GM12878 (cell line): ENCODE data around the gene DNAJC5G. TPM values are rescaled to one million over a fixed set of nuclear protein-coding genes. Genes with fewer than 3 reads are reported as not detected.

ENCODE experiments used
- ATAC-seq: fragments of 200-7000 bp; cut with Tn5 transposase; 3 replicates; pipeline ENCODE4 v1.9.1; 2020; ENCODE audit warnings: mild to moderate bottlenecking, moderate library complexity
- BruUV-seq: library from RNA; stranded (reverse); fragments of 400-500 nt; replicated peaks from 2 replicates; lab custom pipeline; 2021; lab: Mats Ljungman, UMichigan
- CTCF ChIA-PET: fragments of 300-600 bp; sonication (Branson Sonifier 250); formaldehyde crosslinking; extraction: SDS; loops from one replicate; lab custom pipeline; 2021; ENCODE audit warnings: inconsistent platforms; lab: Yijun Ruan, JAX
- POLR2A ChIA-PET: fragments of 350-600 bp; formaldehyde crosslinking; extraction: SDS; loops from one replicate; lab custom pipeline; 2021; ENCODE audit warnings: inconsistent platforms; lab: Charles Lee
- RAD21 ChIA-PET: fragments of 300-600 bp; sonication (Branson Sonifier 250); formaldehyde crosslinking; loops from one replicate; lab custom pipeline; 2023; ENCODE audit warnings: antibody characterized with exemption; ENCODE audit not compliant: unreplicated experiment; lab: Charles Lee
- SMC1A ChIA-PET: fragments of 300-600 bp; sonication (Branson Sonifier 250); formaldehyde crosslinking; loops from one replicate; lab custom pipeline; 2023; ENCODE audit not compliant: unreplicated experiment, uncharacterized antibody; lab: Charles Lee
- DNase-seq: peaks from one replicate; pipeline ENCODE4 v3.0.0-alpha.2; 2011; ENCODE audit warnings: low read depth, low spot score
- FAIRE-seq: peaks from 3 replicates; lab custom pipeline; 2011; peaks lifted over from hg19 to GRCh38; lab: Jason Lieb, UNC
- H2AFZ ChIP-seq: 2 replicates; pipeline ENCODE4 v1.6.0; 2011; ENCODE audit warnings: low read depth, low read length, control low read depth; ENCODE audit not compliant: control insufficient read depth
- H3K27ac ChIP-seq: 2 replicates; pipeline ENCODE4 v1.5.1; 2011; ENCODE audit warnings: control low read depth; ENCODE audit not compliant: control insufficient read depth, insufficient read depth
- H3K27me3 ChIP-seq, 2 experiments: replicated peaks in 1 of 2; 2 replicates each; pipeline versions ENCODE4 v1.6.0 to v1.6.1; 2011; ENCODE audit warnings: low read length in 1 of 2; ENCODE audit not compliant: control insufficient read depth in 2 of 2, insufficient read depth in 2 of 2
- H3K36me3 ChIP-seq, 2 experiments: 2 replicates each; pipeline ENCODE4 v1.5.1; 2011; ENCODE audit warnings: low read length in 1 of 2; ENCODE audit not compliant: control insufficient read depth in 2 of 2, insufficient read depth in 2 of 2
- H3K4me1 ChIP-seq: 2 replicates; pipeline ENCODE4 v1.6.1; 2011; ENCODE audit warnings: mild to moderate bottlenecking, low read length, moderate library complexity, mixed read lengths; ENCODE audit not compliant: control insufficient read depth, insufficient read depth
- H3K4me2 ChIP-seq: 2 replicates; pipeline ENCODE4 v1.6.0; 2011; ENCODE audit warnings: control low read depth; ENCODE audit not compliant: control insufficient read depth, insufficient read depth
- H3K4me3 ChIP-seq: fragments of 200-600 bp; sonication (generic); 2 replicates; pipeline ENCODE4 v1.5.1; 2016
- H3K79me2 ChIP-seq: 2 replicates; pipeline ENCODE4 v1.6.0; 2011; ENCODE audit warnings: low read length; ENCODE audit not compliant: control insufficient read depth, insufficient read depth
- H3K9ac ChIP-seq: 2 replicates; pipeline ENCODE4 v1.8.0; 2011; ENCODE audit warnings: low read length, control low read depth, mixed read lengths; ENCODE audit not compliant: control insufficient read depth, insufficient read depth
- H3K9me3 ChIP-seq: replicated peaks from 3 replicates; pipeline ENCODE4 v1.5.1; 2011; ENCODE audit warnings: mild to moderate bottlenecking, low read length; ENCODE audit not compliant: control insufficient read depth, insufficient read depth
- H4K20me1 ChIP-seq: 2 replicates; pipeline ENCODE4 v1.6.0; 2011; ENCODE audit not compliant: control insufficient read depth, insufficient read depth
- BHLHE40 ChIP-seq, 2 experiments: fragments of 450-650 bp in 1 of 2; IDR thresholded peaks; 2 replicates each; pipeline ENCODE4 v1.6.1; 2011 to 2017; ENCODE audit warnings: low read depth in 2 of 2, borderline replicate concordance in 1 of 2, improper control_type of control experiment in 1 of 2, low read length in 1 of 2, mild to moderate bottlenecking in 1 of 2
- CHD2 ChIP-seq: IDR thresholded peaks from 2 replicates; pipeline ENCODE4 v1.6.1; 2011; ENCODE audit warnings: low read depth, low read length, improper control_type of control experiment, borderline replicate concordance
- GABPA ChIP-seq: IDR thresholded peaks from 2 replicates; pipeline ENCODE4 v1.6.1; 2014; ENCODE audit warnings: antibody characterized with exemption, low read depth, mild to moderate bottlenecking, inconsistent platforms
- NR2F1 ChIP-seq: fragments of 450-650 bp; conservative IDR thresholded peaks from 2 replicates; pipeline ENCODE4 v1.6.1; 2017; ENCODE audit warnings: mild to moderate bottlenecking
- PAX5 ChIP-seq: IDR thresholded peaks from 2 replicates; pipeline ENCODE4 v1.6.1; 2011; ENCODE audit warnings: low read depth, low read length, borderline replicate concordance
- RAD21 ChIP-seq: IDR thresholded peaks from 2 replicates; pipeline ENCODE4 v1.6.1; 2011; ENCODE audit warnings: mild to moderate bottlenecking, low read depth, low read length, moderate library complexity; ENCODE audit not compliant: insufficient read depth
- RB1 ChIP-seq: fragments of 450-650 bp; formaldehyde crosslinking; IDR thresholded peaks from 2 replicates; pipeline ENCODE4 v1.6.1; 2017; ENCODE audit warnings: mild to moderate bottlenecking, borderline replicate concordance
- SMAD5 ChIP-seq: IDR thresholded peaks from 2 replicates; pipeline ENCODE4 v1.6.1; 2016; ENCODE audit warnings: antibody characterized with exemption, low read depth
- WGBS: methylation state at CpG from one replicate; pipeline ENCODE4 v1.1.6; 2016; ENCODE audit warnings: low lambda C conversion rate; ENCODE audit not compliant: insufficient replicate concordance, insufficient coverage; ENCODE audit errors: missing lambda C conversion rate; 5-methylcytosine and 5-hydroxymethylcytosine counted together
- in situ Hi-C: fragments of 300-500 bp; cut with MboI; formaldehyde crosslinking; loops from 9 replicates; pipeline ENCODE4 v1.14.3; 2018; ENCODE audit warnings: mixed read lengths
- intact Hi-C: fragments of 100-400 bp; cut with micrococcal nuclease; formaldehyde crosslinking; loops from one replicate; pipeline ENCODE4 v1.14.2; 2022; ENCODE audit not compliant: unreplicated experiment
- polyA plus RNA-seq, 11 experiments: library from polyadenylated mRNA; depleted of rRNA in 4 of 11; unstranded in 6 of 11; stranded (reverse) in 5 of 11; fragments of >200 nt; fragmentation: Nextera tagmentation in 4 of 11; fragmentation: Illumina TruSeq in 1 of 11; extraction: Ambion mirVana in 4 of 11; extraction: Trizol in 1 of 11; gene quantifications; 1 replicate in 1 of 11; 2 replicates in 10 of 11; pipeline versions ENCODE4 v1.2.1 to v1.2.3, GENCODE V29; 2011 to 2016; ENCODE audit warnings: inconsistent platforms in 2 of 11, missing spikeins in 2 of 11, low read depth in 1 of 11
- total RNA-seq, 4 experiments: library from RNA; depleted of rRNA in 3 of 4; stranded (reverse); fragments of >200 nt in 3 of 4; fragmentation: Illumina TruSeq in 1 of 4; extraction: Trizol in 1 of 4; gene quantifications; 2 replicates each; pipeline versions ENCODE4 v1.2.1 to v1.2.3, GENCODE V29; 2013 to 2021
- TF ChIP-seq, protein P1 (sequence below): IDR thresholded peaks from 2 replicates; pipeline ENCODE4 v1.6.1; 2011; ENCODE audit warnings: mild to moderate bottlenecking, low read depth, low read length, moderate library complexity; ENCODE audit not compliant: insufficient replicate concordance
- TF ChIP-seq, protein P2 (sequence below): fragments of 450-650 bp; formaldehyde crosslinking; IDR thresholded peaks from 2 replicates; pipeline ENCODE4 v1.4.0; 2022; ENCODE audit warnings: mild to moderate bottlenecking, moderate library complexity
- TF ChIP-seq, protein P3 (sequence below): fragments of 450-650 bp; IDR thresholded peaks from 2 replicates; pipeline ENCODE4 v1.6.1; 2017; ENCODE audit warnings: low read depth, mild to moderate bottlenecking, moderate library complexity
- TF ChIP-seq, protein P4 (sequence below): fragments of 450-650 bp; IDR thresholded peaks from 2 replicates; pipeline ENCODE4 v1.6.1; 2018; ENCODE audit warnings: mild to moderate bottlenecking, low read depth, moderate library complexity; ENCODE audit not compliant: partially characterized antibody

Gene DNAJC5G
- total and polyA plus RNA-seq, 10 of the 15 experiments (the other 5 are each of a cell fraction or from before 2014, with no cell fraction given), result not detected

DNA sequence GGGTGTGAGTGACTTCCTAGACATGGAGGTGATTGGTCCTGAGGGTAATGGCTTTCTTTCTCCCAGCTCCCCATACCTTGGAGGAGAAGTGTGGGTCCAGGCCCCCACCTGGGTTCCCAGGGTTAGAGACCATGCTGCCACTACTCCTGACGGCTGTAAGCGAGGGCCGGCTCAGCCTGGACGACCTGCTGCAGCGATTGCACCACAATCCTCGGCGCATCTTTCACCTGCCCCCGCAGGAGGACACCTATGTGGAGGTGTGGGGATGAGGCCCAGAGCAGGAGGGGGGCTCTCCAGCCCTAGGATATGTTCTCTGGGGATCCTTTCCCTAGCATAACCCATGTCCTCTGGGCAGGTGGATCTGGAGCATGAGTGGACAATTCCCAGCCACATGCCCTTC, 36.3 kb upstream of the DNAJC5G start:
- Histone ChIP-seq H2AFZ (no peak overlapping the region), H3K9me3 (no peaks in the 10 kb centered on the region), H3K27me3 (no peaks in the 10 kb centered on the region), H3K4me1 (no peaks in the 10 kb centered on the region), H3K27ac (no peak overlapping the region), H4K20me1 (no peaks in the 10 kb centered on the region), H3K79me2 (no peaks in the 10 kb centered on the region), H3K4me3 (no peak overlapping the region), H3K9ac (no peak overlapping the region), H3K4me2 (no peak overlapping the region), H3K36me3 (peaks cover 44 to 69% of the 10 kb centered on the region in 2 experiments)
- in situ Hi-C loops, result no loop called here
- FAIRE-seq (no peak), ATAC-seq (no peak), DNase-seq (no peak)
- RAD21 ChIA-PET, result no interaction called here
- no TSS peak for BruUV-seq
- 95% methylated on average over 8 of the region's 8 CpGs for WGBS
- POLR2A ChIA-PET, result no interaction called here
- intact Hi-C loops, result no loop called here
- no peak for TF ChIP-seq RAD21
- TF ChIP-seq, protein P1, sequence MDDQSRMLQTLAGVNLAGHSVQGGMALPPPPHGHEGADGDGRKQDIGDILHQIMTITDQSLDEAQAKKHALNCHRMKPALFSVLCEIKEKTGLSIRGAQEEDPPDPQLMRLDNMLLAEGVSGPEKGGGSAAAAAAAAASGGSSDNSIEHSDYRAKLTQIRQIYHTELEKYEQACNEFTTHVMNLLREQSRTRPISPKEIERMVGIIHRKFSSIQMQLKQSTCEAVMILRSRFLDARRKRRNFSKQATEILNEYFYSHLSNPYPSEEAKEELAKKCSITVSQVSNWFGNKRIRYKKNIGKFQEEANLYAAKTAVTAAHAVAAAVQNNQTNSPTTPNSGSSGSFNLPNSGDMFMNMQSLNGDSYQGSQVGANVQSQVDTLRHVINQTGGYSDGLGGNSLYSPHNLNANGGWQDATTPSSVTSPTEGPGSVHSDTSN, result no peak
- TF ChIP-seq BHLHE40 (IDR thresholded peaks at IDR 0.05; ENCODE audit: borderline replicate concordance in 1 of 2, low read depth in 2 of 2, low read length in 1 of 2), result no peak
- no peak for TF ChIP-seq RB1
- TF ChIP-seq, protein P2, sequence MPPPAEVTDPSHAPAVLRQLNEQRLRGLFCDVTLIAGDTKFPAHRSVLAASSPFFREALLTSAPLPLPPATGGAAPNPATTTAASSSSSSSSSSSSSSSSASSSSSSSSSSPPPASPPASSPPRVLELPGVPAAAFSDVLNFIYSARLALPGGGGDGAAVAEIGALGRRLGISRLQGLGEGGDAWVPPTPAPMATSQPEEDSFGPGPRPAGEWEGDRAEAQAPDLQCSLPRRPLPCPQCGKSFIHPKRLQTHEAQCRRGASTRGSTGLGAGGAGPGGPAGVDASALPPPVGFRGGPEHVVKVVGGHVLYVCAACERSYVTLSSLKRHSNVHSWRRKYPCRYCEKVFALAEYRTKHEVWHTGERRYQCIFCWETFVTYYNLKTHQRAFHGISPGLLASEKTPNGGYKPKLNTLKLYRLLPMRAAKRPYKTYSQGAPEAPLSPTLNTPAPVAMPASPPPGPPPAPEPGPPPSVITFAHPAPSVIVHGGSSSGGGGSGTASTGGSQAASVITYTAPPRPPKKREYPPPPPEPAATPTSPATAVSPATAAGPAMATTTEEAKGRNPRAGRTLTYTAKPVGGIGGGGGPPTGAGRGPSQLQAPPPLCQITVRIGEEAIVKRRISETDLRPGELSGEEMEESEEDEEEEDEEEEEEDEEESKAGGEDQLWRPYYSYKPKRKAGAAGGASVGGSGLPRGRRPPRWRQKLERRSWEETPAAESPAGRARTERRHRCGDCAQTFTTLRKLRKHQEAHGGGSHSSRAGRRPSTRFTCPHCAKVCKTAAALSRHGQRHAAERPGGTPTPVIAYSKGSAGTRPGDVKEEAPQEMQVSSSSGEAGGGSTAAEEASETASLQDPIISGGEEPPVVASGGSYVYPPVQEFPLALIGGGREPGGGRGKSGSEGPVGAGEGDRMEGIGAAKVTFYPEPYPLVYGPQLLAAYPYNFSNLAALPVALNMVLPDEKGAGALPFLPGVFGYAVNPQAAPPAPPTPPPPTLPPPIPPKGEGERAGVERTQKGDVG (CRISPR knock-in tag), result no peak
- TF ChIP-seq, protein P3, sequence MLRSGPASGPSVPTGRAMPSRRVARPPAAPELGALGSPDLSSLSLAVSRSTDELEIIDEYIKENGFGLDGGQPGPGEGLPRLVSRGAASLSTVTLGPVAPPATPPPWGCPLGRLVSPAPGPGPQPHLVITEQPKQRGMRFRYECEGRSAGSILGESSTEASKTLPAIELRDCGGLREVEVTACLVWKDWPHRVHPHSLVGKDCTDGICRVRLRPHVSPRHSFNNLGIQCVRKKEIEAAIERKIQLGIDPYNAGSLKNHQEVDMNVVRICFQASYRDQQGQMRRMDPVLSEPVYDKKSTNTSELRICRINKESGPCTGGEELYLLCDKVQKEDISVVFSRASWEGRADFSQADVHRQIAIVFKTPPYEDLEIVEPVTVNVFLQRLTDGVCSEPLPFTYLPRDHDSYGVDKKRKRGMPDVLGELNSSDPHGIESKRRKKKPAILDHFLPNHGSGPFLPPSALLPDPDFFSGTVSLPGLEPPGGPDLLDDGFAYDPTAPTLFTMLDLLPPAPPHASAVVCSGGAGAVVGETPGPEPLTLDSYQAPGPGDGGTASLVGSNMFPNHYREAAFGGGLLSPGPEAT, result no peak
- TF ChIP-seq CHD2, result no peak
- no peak for TF ChIP-seq NR2F1
- TF ChIP-seq PAX5, result no peak
- TF ChIP-seq SMAD5, result no peak
- no peak for TF ChIP-seq GABPA
- TF ChIP-seq, protein P4, sequence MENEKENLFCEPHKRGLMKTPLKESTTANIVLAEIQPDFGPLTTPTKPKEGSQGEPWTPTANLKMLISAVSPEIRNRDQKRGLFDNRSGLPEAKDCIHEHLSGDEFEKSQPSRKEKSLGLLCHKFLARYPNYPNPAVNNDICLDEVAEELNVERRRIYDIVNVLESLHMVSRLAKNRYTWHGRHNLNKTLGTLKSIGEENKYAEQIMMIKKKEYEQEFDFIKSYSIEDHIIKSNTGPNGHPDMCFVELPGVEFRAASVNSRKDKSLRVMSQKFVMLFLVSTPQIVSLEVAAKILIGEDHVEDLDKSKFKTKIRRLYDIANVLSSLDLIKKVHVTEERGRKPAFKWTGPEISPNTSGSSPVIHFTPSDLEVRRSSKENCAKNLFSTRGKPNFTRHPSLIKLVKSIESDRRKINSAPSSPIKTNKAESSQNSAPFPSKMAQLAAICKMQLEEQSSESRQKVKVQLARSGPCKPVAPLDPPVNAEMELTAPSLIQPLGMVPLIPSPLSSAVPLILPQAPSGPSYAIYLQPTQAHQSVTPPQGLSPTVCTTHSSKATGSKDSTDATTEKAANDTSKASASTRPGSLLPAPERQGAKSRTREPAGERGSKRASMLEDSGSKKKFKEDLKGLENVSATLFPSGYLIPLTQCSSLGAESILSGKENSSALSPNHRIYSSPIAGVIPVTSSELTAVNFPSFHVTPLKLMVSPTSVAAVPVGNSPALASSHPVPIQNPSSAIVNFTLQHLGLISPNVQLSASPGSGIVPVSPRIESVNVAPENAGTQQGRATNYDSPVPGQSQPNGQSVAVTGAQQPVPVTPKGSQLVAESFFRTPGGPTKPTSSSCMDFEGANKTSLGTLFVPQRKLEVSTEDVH, result no peak
- CTCF ChIA-PET, result no interaction called here
- SMC1A ChIA-PET, result no interaction called here
